ENCODE data around the gene MRPS16. TPM values are rescaled to one million over a fixed set of nuclear protein-coding genes. Genes with fewer than 3 reads are reported as not detected.

MRPS16 gene
- total and polyA plus RNA-seq, 2 of the 13 experiments (the other 11 are each of a cell fraction or from before 2014, with no cell fraction given), result 70.1 to 135 TPM

- TF ChIP-seq KLF12 (CRISPR knock-in tag; IDR thresholded peaks at IDR 0.05; ENCODE audit: borderline replicate concordance), result no peak
- TF ChIP-seq ATF3 (CRISPR knock-in tag; IDR thresholded peaks at IDR 0.05), result no peak
- no peak for TF ChIP-seq ATF7-NPFF (CRISPR knock-in tag; IDR thresholded peaks at IDR 0.05; ENCODE audit: low read depth)
- no peak for TF ChIP-seq MYNN (CRISPR knock-in tag; IDR thresholded peaks at IDR 0.05; ENCODE audit: low read depth)
- 0 out of 2 replicates have a peak, but pooled peaks have one; percentile 19 for TF ChIP-seq RAD21 (CRISPR knock-in tag; IDR thresholded peaks at IDR 0.05)
- no peak for TF ChIP-seq MEIS1 (CRISPR knock-in tag; IDR thresholded peaks at IDR 0.05; ENCODE audit: borderline replicate concordance)
- TF ChIP-seq CBFB (CRISPR knock-in tag; IDR thresholded peaks at IDR 0.05), result no peak
- no peak for TF ChIP-seq ZBTB7A (CRISPR knock-in tag; IDR thresholded peaks at IDR 0.05)
- no peak for TF ChIP-seq ZNF839 (CRISPR knock-in tag; IDR thresholded peaks at IDR 0.05; ENCODE audit: borderline replicate concordance)
- TF ChIP-seq TEAD2 (CRISPR knock-in tag; IDR thresholded peaks at IDR 0.05), result no peak
- no peak for TF ChIP-seq NR2C2 (CRISPR knock-in tag; IDR thresholded peaks at IDR 0.05; ENCODE audit: borderline replicate concordance)
- TF ChIP-seq CEBPB (IDR thresholded peaks at IDR 0.05; ENCODE audit: borderline replicate concordance, low read depth, low read length), result no peak
- no peak for TF ChIP-seq PREB (CRISPR knock-in tag; IDR thresholded peaks at IDR 0.05)
- TF ChIP-seq CSRNP1 (CRISPR knock-in tag; IDR thresholded peaks at IDR 0.05), result no peak
These were observed 33.8 kb downstream of the MRPS16 start (continued) for GRCh38 chr10:73218431-73219191.
